Measurements from ENCODE around the gene CELF2.

The CELF2 gene

GRCh38 chr10:11004144-11005077, 13.3 kb upstream of the CELF2 start:
- Histone ChIP-seq H3K9ac (ENCODE audit: low read length) (no peak overlapping the region), H3K4me1 (ENCODE audit: control insufficient read depth, insufficient read depth, low read length) (peaks cover 5% of the 10 kb centered on the region), H3K9me3 (ENCODE audit: control insufficient read depth, low read length) (no peaks in the 10 kb centered on the region), H3K27me3 (replicated peaks; ENCODE audit: control insufficient read depth, insufficient read depth, low read length) (no peaks in the 10 kb centered on the region), H3K36me3 (ENCODE audit: control insufficient read depth, insufficient read depth, low read length, severe bottlenecking) (no peaks in the 10 kb centered on the region), H3K4me3 (ENCODE audit: low read length) (no peak overlapping the region)
- DNase-seq (ENCODE audit: low read depth): no peak

- no peak overlapping the region for H3K4me3 ChIP-seq (ENCODE audit: low read length)
- no peaks in the 10 kb centered on the region for H3K27me3 ChIP-seq (replicated peaks; ENCODE audit: control insufficient read depth, insufficient read depth, low read length)
Measured at GRCh38 chr10:11005725-11006427, 11.8 kb upstream of the CELF2 start.

GRCh38 chr10:11006428-11006825, 11.2 kb upstream of the CELF2 start:
- H3K4me3 ChIP-seq (ENCODE audit: low read length): no peak overlapping the region
- peaks cover 5% of the 10 kb centered on the region for H3K4me1 ChIP-seq (ENCODE audit: control insufficient read depth, insufficient read depth, low read length)
- no peaks in the 10 kb centered on the region for H3K36me3 ChIP-seq (ENCODE audit: control insufficient read depth, insufficient read depth, low read length, severe bottlenecking)
- no peak for DNase-seq (ENCODE audit: low read depth)
- H3K27me3 ChIP-seq (replicated peaks; ENCODE audit: control insufficient read depth, insufficient read depth, low read length): no peaks in the 10 kb centered on the region
- H3K9ac ChIP-seq (ENCODE audit: low read length): no peak overlapping the region
- no peaks in the 10 kb centered on the region for H3K9me3 ChIP-seq (ENCODE audit: control insufficient read depth, low read length)

More at GRCh38 chr10:11005725-11006427, 11.8 kb upstream of the CELF2 start:
- no peak for DNase-seq (ENCODE audit: low read depth)
- H3K4me1 ChIP-seq (ENCODE audit: control insufficient read depth, insufficient read depth, low read length): peaks cover 5% of the 10 kb centered on the region
- no peak overlapping the region for H3K9ac ChIP-seq (ENCODE audit: low read length)
- H3K36me3 ChIP-seq (ENCODE audit: control insufficient read depth, insufficient read depth, low read length, severe bottlenecking): no peaks in the 10 kb centered on the region
- no peaks in the 10 kb centered on the region for H3K9me3 ChIP-seq (ENCODE audit: control insufficient read depth, low read length)

- H3K27me3 ChIP-seq (replicated peaks; ENCODE audit: control insufficient read depth, insufficient read depth, low read length): no peaks in the 10 kb centered on the region
- no peak overlapping the region for H3K4me3 ChIP-seq (ENCODE audit: low read length)
- DNase-seq (ENCODE audit: low read depth): no peak
- no peak overlapping the region for H3K9ac ChIP-seq (ENCODE audit: low read length)
- no peaks in the 10 kb centered on the region for H3K9me3 ChIP-seq (ENCODE audit: control insufficient read depth, low read length)
- no peaks in the 10 kb centered on the region for H3K36me3 ChIP-seq (ENCODE audit: control insufficient read depth, insufficient read depth, low read length, severe bottlenecking)
- peaks cover 5% of the 10 kb centered on the region for H3K4me1 ChIP-seq (ENCODE audit: control insufficient read depth, insufficient read depth, low read length)
Measured at GRCh38 chr10:11007476-11008020, 10.1 kb upstream of the CELF2 start.

GRCh38 chr10:11009471-11010308, 8.0 kb upstream of the CELF2 start:
- no peak overlapping the region for H3K4me3 ChIP-seq (ENCODE audit: low read length)
- no peaks in the 10 kb centered on the region for H3K9me3 ChIP-seq (ENCODE audit: control insufficient read depth, low read length)
- no peak overlapping the region for H3K9ac ChIP-seq (ENCODE audit: low read length)
- no peaks in the 10 kb centered on the region for H3K4me1 ChIP-seq (ENCODE audit: control insufficient read depth, insufficient read depth, low read length)
- H3K36me3 ChIP-seq (ENCODE audit: control insufficient read depth, insufficient read depth, low read length, severe bottlenecking): no peaks in the 10 kb centered on the region
- H3K27me3 ChIP-seq (replicated peaks; ENCODE audit: control insufficient read depth, insufficient read depth, low read length): no peaks in the 10 kb centered on the region
- no peak for DNase-seq (ENCODE audit: low read depth)

GRCh38 chr10:11010582-11010981, 7.1 kb upstream of the CELF2 start:
- no peaks in the 10 kb centered on the region for H3K36me3 ChIP-seq (ENCODE audit: control insufficient read depth, insufficient read depth, low read length, severe bottlenecking)
- no peak for DNase-seq (ENCODE audit: low read depth)
- H3K4me1 ChIP-seq (ENCODE audit: control insufficient read depth, insufficient read depth, low read length): peaks cover 5% of the 10 kb centered on the region
- H3K27me3 ChIP-seq (replicated peaks; ENCODE audit: control insufficient read depth, insufficient read depth, low read length): no peaks in the 10 kb centered on the region
- H3K4me3 ChIP-seq (ENCODE audit: low read length): no peak overlapping the region
- no peaks in the 10 kb centered on the region for H3K9me3 ChIP-seq (ENCODE audit: control insufficient read depth, low read length)
- H3K9ac ChIP-seq (ENCODE audit: low read length): no peak overlapping the region

- Histone ChIP-seq H3K36me3 (ENCODE audit: control insufficient read depth, insufficient read depth, low read length, severe bottlenecking) (no peaks in the 10 kb centered on the region), H3K4me1 (ENCODE audit: control insufficient read depth, insufficient read depth, low read length) (peaks cover 13% of the 10 kb centered on the region), H3K9me3 (ENCODE audit: control insufficient read depth, low read length) (no peaks in the 10 kb centered on the region), H3K9ac (ENCODE audit: low read length) (no peak overlapping the region), H3K4me3 (ENCODE audit: low read length) (no peak overlapping the region), H3K27me3 (replicated peaks; ENCODE audit: control insufficient read depth, insufficient read depth, low read length) (no peaks in the 10 kb centered on the region)
- DNase-seq (ENCODE audit: low read depth): no peak
Measured at GRCh38 chr10:11011436-11011835, 6.2 kb upstream of the CELF2 start.

GRCh38 chr10:11011984-11012383, 5.7 kb upstream of the CELF2 start:
- no peak overlapping the region for H3K9ac ChIP-seq (ENCODE audit: low read length)
- no peaks in the 10 kb centered on the region for H3K9me3 ChIP-seq (ENCODE audit: control insufficient read depth, low read length)
- H3K27me3 ChIP-seq (replicated peaks; ENCODE audit: control insufficient read depth, insufficient read depth, low read length): no peaks in the 10 kb centered on the region
- H3K4me3 ChIP-seq (ENCODE audit: low read length): no peak overlapping the region
- H3K4me1 ChIP-seq (ENCODE audit: control insufficient read depth, insufficient read depth, low read length): peaks cover 19% of the 10 kb centered on the region
- DNase-seq (ENCODE audit: low read depth): no peak
- H3K36me3 ChIP-seq (ENCODE audit: control insufficient read depth, insufficient read depth, low read length, severe bottlenecking): no peaks in the 10 kb centered on the region

- Histone ChIP-seq H3K4me3 (ENCODE audit: low read length) (no peak overlapping the region), H3K9me3 (ENCODE audit: control insufficient read depth, low read length) (no peaks in the 10 kb centered on the region), H3K27me3 (replicated peaks; ENCODE audit: control insufficient read depth, insufficient read depth, low read length) (no peaks in the 10 kb centered on the region), H3K4me1 (ENCODE audit: control insufficient read depth, insufficient read depth, low read length) (peaks cover 22% of the 10 kb centered on the region), H3K36me3 (ENCODE audit: control insufficient read depth, insufficient read depth, low read length, severe bottlenecking) (no peaks in the 10 kb centered on the region), H3K9ac (ENCODE audit: low read length) (no peak overlapping the region)
- DNase-seq (ENCODE audit: low read depth): no peak
Measured at GRCh38 chr10:11012421-11013295, 5.0 kb upstream of the CELF2 start.

GRCh38 chr10:11013836-11014235, 3.8 kb upstream of the CELF2 start:
- DNase-seq (ENCODE audit: low read depth): no peak
- Histone ChIP-seq H3K36me3 (ENCODE audit: control insufficient read depth, insufficient read depth, low read length, severe bottlenecking) (no peaks in the 10 kb centered on the region), H3K9ac (ENCODE audit: low read length) (no peak overlapping the region), H3K9me3 (ENCODE audit: control insufficient read depth, low read length) (no peaks in the 10 kb centered on the region), H3K4me1 (ENCODE audit: control insufficient read depth, insufficient read depth, low read length) (peaks cover 23% of the 10 kb centered on the region), H3K4me3 (ENCODE audit: low read length) (no peak overlapping the region), H3K27me3 (replicated peaks; ENCODE audit: control insufficient read depth, insufficient read depth, low read length) (no peaks in the 10 kb centered on the region)

Measured in adipocyte (in vitro differentiated cells).